GM21367 (cell line): ENCODE measurements around the gene PRRT4.

Experiments used
- ATAC-seq: cut with Tn5 transposase; IDR thresholded peaks from one replicate; pipeline ENCODE4 v1.9.1; 2021; ENCODE audit not compliant: unreplicated experiment

Gene PRRT4

GRCh38 chr7:128395748-128396147 lies 34.3 kb upstream of the PRRT4 start:
- ATAC-seq = no peak

GRCh38 chr7:128394904-128395496 lies 33.5 kb upstream of the PRRT4 start:
- ATAC-seq = no peak

- no peak for ATAC-seq
Observed at GRCh38 chr7:128393526-128394330, 32.2 kb upstream of the PRRT4 start.

GRCh38 chr7:128392446-128393327 lies 31.2 kb upstream of the PRRT4 start:
- no peak for ATAC-seq

- ATAC-seq = no peak
Observed at GRCh38 chr7:128391805-128392204, 30.3 kb upstream of the PRRT4 start.

- ATAC-seq = no peak
Observed at GRCh38 chr7:128390871-128391565, 29.5 kb upstream of the PRRT4 start.

GRCh38 chr7:128389618-128390329 lies 28.3 kb upstream of the PRRT4 start:
- no peak for ATAC-seq

GRCh38 chr7:128389085-128389617 lies 27.7 kb upstream of the PRRT4 start:
- ATAC-seq = no peak

GRCh38 chr7:128388145-128388485 lies 26.6 kb upstream of the PRRT4 start:
- ATAC-seq = no peak

GRCh38 chr7:128387216-128388144 lies 26.0 kb upstream of the PRRT4 start:
- peak; percentile 47 for ATAC-seq

GRCh38 chr7:128385988-128386925 lies 24.8 kb upstream of the PRRT4 start:
- ATAC-seq = no peak

GRCh38 chr7:128384726-128385125 lies 23.2 kb upstream of the PRRT4 start:
- no peak for ATAC-seq

- no peak for ATAC-seq
Observed at GRCh38 chr7:128383776-128384175, 22.3 kb upstream of the PRRT4 start.

- no peak for ATAC-seq
Observed at GRCh38 chr7:128381161-128381821, 19.8 kb upstream of the PRRT4 start.

- ATAC-seq = no peak
Observed at GRCh38 chr7:128380483-128381106, 19.1 kb upstream of the PRRT4 start.

GRCh38 chr7:128379900-128380479 lies 18.5 kb upstream of the PRRT4 start:
- no peak for ATAC-seq

GRCh38 chr7:128378637-128379036 lies 17.1 kb upstream of the PRRT4 start:
- ATAC-seq = no peak
